H1 (cell line): Measurements from ENCODE around the gene CS. TPM values are rescaled to one million over a fixed set of nuclear protein-coding genes. Genes with fewer than 3 reads are reported as not detected.

ENCODE experiments used
- CTCF ChIA-PET: fragments of 300-600 bp; sonication (Branson Sonifier 250); formaldehyde crosslinking; loops from one replicate; lab custom pipeline; 2021; ENCODE audit not compliant: partially characterized antibody; lab: Charles Lee
- POLR2A ChIA-PET: fragments of 300-600 bp; sonication (Branson Sonifier 250); formaldehyde crosslinking; loops from one replicate; lab custom pipeline; 2021; ENCODE audit warnings: inconsistent platforms; ENCODE audit not compliant: partially characterized antibody; lab: Charles Lee
- DNase-seq, 2 experiments: peaks; one replicate each; pipeline versions ENCODE4 v3.0.0 to v3.0.0-alpha.2; 2010 to 2022; ENCODE audit warnings: low spot score in 2 of 2, low read depth in 1 of 2, mixed read lengths in 1 of 2
- FAIRE-seq: peaks from 2 replicates; lab custom pipeline; 2011; peaks lifted over from hg19 to GRCh38; lab: Jason Lieb, UNC
- H2AFZ ChIP-seq: 2 replicates; pipeline ENCODE4 v1.8.1; 2012; ENCODE audit warnings: low read length, inconsistent platforms
- H2AK5ac ChIP-seq: 2 replicates; pipeline ENCODE4 v1.6.1; 2013; ENCODE audit warnings: low read depth, low read length
- H2BK120ac ChIP-seq: replicated peaks from 2 replicates; pipeline ENCODE3; 2013; ENCODE audit warnings: low read depth, low read length, inconsistent platforms
- H2BK12ac ChIP-seq: 2 replicates; pipeline ENCODE4 v1.6.1; 2013; ENCODE audit warnings: low read depth, low read length
- H2BK15ac ChIP-seq: 2 replicates; pipeline ENCODE4 v1.6.1; 2013; ENCODE audit warnings: low read length
- H2BK20ac ChIP-seq: 2 replicates; pipeline ENCODE4 v1.6.1; 2013; ENCODE audit warnings: low read length
- H2BK5ac ChIP-seq: 2 replicates; pipeline ENCODE4 v1.6.1; 2013; ENCODE audit warnings: low read depth, low read length
- H3K14ac ChIP-seq: 2 replicates; pipeline ENCODE4 v1.6.1; 2013; ENCODE audit warnings: inconsistent platforms; ENCODE audit not compliant: insufficient read length
- H3K18ac ChIP-seq: 2 replicates; pipeline ENCODE4 v1.6.1; 2013; ENCODE audit warnings: low read length; ENCODE audit errors: extremely low read depth
- H3K23ac ChIP-seq: 2 replicates; pipeline ENCODE4 v1.6.1; 2013; ENCODE audit warnings: inconsistent platforms; ENCODE audit not compliant: insufficient read length
- H3K23me2 ChIP-seq: 2 replicates; pipeline ENCODE4 v1.6.1; 2013; ENCODE audit warnings: low read depth, low read length
- H3K27ac ChIP-seq: 2 replicates; pipeline ENCODE4 v1.6.1; 2011; ENCODE audit warnings: low read depth, low read length, inconsistent platforms
- H3K27me3 ChIP-seq, 4 experiments: replicated peaks in 1 of 4; 1 replicate in 1 of 4; 2 replicates in 3 of 4; pipeline versions ENCODE4 v1.6.1 to v1.8.1; 2011 to 2013; ENCODE audit warnings: low read length in 3 of 4, mild to moderate bottlenecking in 3 of 4, inconsistent platforms in 2 of 4, mixed read lengths in 2 of 4, moderate library complexity in 1 of 4; ENCODE audit not compliant: control insufficient read depth in 3 of 4, insufficient read depth in 3 of 4; ENCODE audit errors: extremely low read depth in 1 of 4
- H3K36me3 ChIP-seq, 4 experiments: 2 replicates each; pipeline versions ENCODE4 v1.6.1 to v1.8.1; 2011 to 2013; ENCODE audit warnings: mild to moderate bottlenecking in 4 of 4, low read length in 3 of 4, moderate library complexity in 2 of 4, control low read depth in 1 of 4, inconsistent platforms in 1 of 4; ENCODE audit not compliant: insufficient read depth in 4 of 4, control insufficient read depth in 2 of 4
- H3K4ac ChIP-seq: replicated peaks from 2 replicates; pipeline ENCODE3; 2013; ENCODE audit warnings: low read length, low read depth, mixed read lengths, inconsistent platforms; ENCODE audit not compliant: insufficient read length
- H3K4me1 ChIP-seq, 4 experiments: replicated peaks in 1 of 4; 1 replicate in 1 of 4; 2 replicates in 3 of 4; pipeline versions ENCODE4 v1.6.1 to v1.8.1; 2011 to 2013; ENCODE audit warnings: low read length in 3 of 4, inconsistent platforms in 2 of 4, mixed read lengths in 1 of 4; ENCODE audit not compliant: insufficient read depth in 4 of 4, control insufficient read depth in 3 of 4
- H3K4me2 ChIP-seq, 2 experiments: 2 replicates each; pipeline versions ENCODE4 v1.6.1 to v1.8.1; 2011 to 2013; ENCODE audit warnings: low read depth in 2 of 2, low read length in 2 of 2, control low read depth in 1 of 2, inconsistent platforms in 1 of 2, mild to moderate bottlenecking in 1 of 2; ENCODE audit not compliant: insufficient read depth in 1 of 2
- H3K4me3 ChIP-seq, 4 experiments: fragments of 200-600, 300-600 bp in 1 of 4; sonication (generic), shearing (Covaris generic), sonication (Bioruptor Twin) in 1 of 4; 2 replicates each; pipeline versions ENCODE4 v1.5.1 to v1.8.1; 2011 to 2016; ENCODE audit warnings: low read length in 4 of 4, low read depth in 3 of 4, control low read depth in 2 of 4, inconsistent platforms in 2 of 4, mild to moderate bottlenecking in 2 of 4, mixed read lengths in 1 of 4, moderate library complexity in 1 of 4; ENCODE audit not compliant: insufficient read depth in 2 of 4; ENCODE audit errors: extremely low read depth in 1 of 4
- H3K56ac ChIP-seq: replicated peaks from 2 replicates; pipeline ENCODE3; 2013; ENCODE audit warnings: low read depth, mild to moderate bottlenecking, mixed read lengths, low read length, inconsistent platforms; ENCODE audit not compliant: insufficient read length
- H3K79me1 ChIP-seq: 2 replicates; pipeline ENCODE4 v1.6.1; 2013; ENCODE audit warnings: low read depth, low read length, control low read depth
- H3K79me2 ChIP-seq, 2 experiments: 2 replicates each; pipeline versions ENCODE4 v1.6.1 to v1.8.1; 2012 to 2013; ENCODE audit warnings: low read length in 2 of 2, mild to moderate bottlenecking in 2 of 2, inconsistent platforms in 1 of 2; ENCODE audit not compliant: insufficient read depth in 2 of 2, control insufficient read depth in 1 of 2
- H3K9ac ChIP-seq, 4 experiments: replicated peaks in 1 of 4; 1 replicate in 1 of 4; 2 replicates in 3 of 4; pipeline versions ENCODE4 v1.6.1 to v1.8.1; 2011 to 2013; ENCODE audit warnings: low read depth in 3 of 4, low read length in 3 of 4, control low read depth in 2 of 4, mild to moderate bottlenecking in 2 of 4, moderate library complexity in 2 of 4, inconsistent platforms in 1 of 4; ENCODE audit errors: extremely low read depth in 1 of 4
- H3K9me3 ChIP-seq, 2 experiments: 2 replicates each; pipeline versions ENCODE4 v1.6.1 to v1.8.1; 2012 to 2013; ENCODE audit warnings: mild to moderate bottlenecking in 2 of 2, moderate library complexity in 2 of 2, control low read depth in 1 of 2, inconsistent platforms in 1 of 2, low read depth in 1 of 2, low read length in 1 of 2, mixed read lengths in 1 of 2; ENCODE audit not compliant: insufficient read depth in 2 of 2
- H4K20me1 ChIP-seq, 2 experiments: replicated peaks in 1 of 2; 2 replicates each; pipeline versions ENCODE3 to v1.8.1; 2011 to 2013; ENCODE audit warnings: inconsistent platforms in 2 of 2, low read length in 2 of 2, mild to moderate bottlenecking in 1 of 2; ENCODE audit not compliant: insufficient read depth in 2 of 2, control insufficient read depth in 1 of 2
- H4K5ac ChIP-seq: 2 replicates; pipeline ENCODE4 v1.6.1; 2013; ENCODE audit warnings: low read length, low read depth, mixed read lengths, inconsistent platforms; ENCODE audit not compliant: insufficient read length
- H4K8ac ChIP-seq: 2 replicates; pipeline ENCODE4 v1.8.0; 2013; ENCODE audit warnings: mild to moderate bottlenecking, moderate library complexity, low read length, inconsistent platforms; ENCODE audit not compliant: insufficient read depth; ENCODE audit errors: extremely low read depth
- H4K91ac ChIP-seq: replicated peaks from 2 replicates; pipeline ENCODE3; 2013; ENCODE audit warnings: low read length, mixed read lengths, inconsistent platforms; ENCODE audit not compliant: insufficient read length
- CEBPB ChIP-seq: IDR thresholded peaks from 2 replicates; pipeline ENCODE4 v1.6.1; 2012; ENCODE audit warnings: low read depth, low read length
- EGR1 ChIP-seq: IDR thresholded peaks from 2 replicates; pipeline ENCODE4 v1.6.1; 2011; ENCODE audit warnings: low read depth, low read length, borderline replicate concordance
- EP300 ChIP-seq, 2 experiments: IDR thresholded peaks; 1 replicate in 1 of 2; 2 replicates in 1 of 2; pipeline ENCODE4 v1.6.1; 2011 to 2012; ENCODE audit warnings: low read depth in 2 of 2, low read length in 2 of 2, mild to moderate bottlenecking in 2 of 2, borderline replicate concordance in 1 of 2, inconsistent platforms in 1 of 2, moderate library complexity in 1 of 2
- EZH2 ChIP-seq: fragments of 200-600 bp; sonication (generic); IDR thresholded peaks from 2 replicates; pipeline ENCODE4 v1.7.1; 2012; ENCODE audit warnings: low read depth, mild to moderate bottlenecking, moderate library complexity, low read length, inconsistent platforms; ENCODE audit not compliant: severe bottlenecking
- GABPA ChIP-seq: IDR thresholded peaks from 2 replicates; pipeline ENCODE4 v1.6.1; 2011; ENCODE audit warnings: mild to moderate bottlenecking, low read length, moderate library complexity, borderline replicate concordance; ENCODE audit not compliant: insufficient read depth
- KDM5A ChIP-seq: fragments of 200-600 bp; IDR thresholded peaks from 2 replicates; pipeline ENCODE4 v1.7.1; 2012; ENCODE audit warnings: mild to moderate bottlenecking, low read length, inconsistent platforms, mixed read lengths
- SAP30 ChIP-seq: fragments of 300-600 bp; sonication (generic); IDR thresholded peaks from 2 replicates; pipeline ENCODE4 v1.7.1; 2012; ENCODE audit warnings: low read length, moderate library complexity, mild to moderate bottlenecking, inconsistent platforms; ENCODE audit not compliant: insufficient read depth, insufficient replicate concordance
- SIX5 ChIP-seq: IDR thresholded peaks from 2 replicates; pipeline ENCODE4 v1.6.1; 2011; ENCODE audit warnings: mild to moderate bottlenecking, low read depth, low read length
- SRF ChIP-seq: IDR thresholded peaks from 2 replicates; pipeline ENCODE4 v1.6.1; 2011; ENCODE audit warnings: mild to moderate bottlenecking, low read depth, low read length, moderate library complexity
- SUZ12 ChIP-seq: fragments of 200-600 bp; sonication (generic); IDR thresholded peaks from 2 replicates; pipeline ENCODE4 v1.6.1; 2012; ENCODE audit warnings: mild to moderate bottlenecking, inconsistent platforms, low read length, moderate library complexity, mixed read lengths
- TCF12 ChIP-seq: IDR thresholded peaks from 2 replicates; pipeline ENCODE4 v1.6.1; 2011; ENCODE audit warnings: low read depth, mild to moderate bottlenecking, low read length
- YY1 ChIP-seq: IDR thresholded peaks from 2 replicates; pipeline ENCODE4 v1.6.1; 2011; ENCODE audit warnings: low read depth, mild to moderate bottlenecking, low read length
- WGBS, 2 experiments: shearing (Covaris generic) in 1 of 2; methylation state at CpG; one replicate each; pipeline versions ENCODE4 v1.1.6 to v1.1.7; 2013 to 2015; ENCODE audit warnings: low lambda C conversion rate in 2 of 2, mixed read lengths in 2 of 2, inconsistent platforms in 1 of 2, low coverage in 1 of 2, missing lambda C conversion rate in 1 of 2; ENCODE audit not compliant: insufficient replicate concordance in 2 of 2, insufficient coverage in 1 of 2, insufficient read length in 1 of 2; ENCODE audit errors: extremely low coverage in 1 of 2, missing lambda C conversion rate in 1 of 2; 5-methylcytosine and 5-hydroxymethylcytosine counted together
- polyA plus RNA-seq, 7 experiments: library from polyadenylated mRNA; depleted of rRNA in 3 of 7; stranded (reverse) in 5 of 7; unstranded in 2 of 7; fragments of >200 nt in 5 of 7; fragments of 200-250 nt in 2 of 7; gene quantifications; 1 replicate in 5 of 7; 2 replicates in 1 of 7; 4 replicates in 1 of 7; pipeline versions ENCODE4 v1.2.1 to v1.2.3, GENCODE V29; 2011 to 2013; ENCODE audit warnings: missing spikeins in 2 of 7, mixed read lengths in 2 of 7
- total RNA-seq: library from RNA; stranded (reverse); fragmentation: NEBNext Ultra II Directional; extraction: Animal tissue kit (Norgen Biotek cat#: 25700); gene quantifications from 2 replicates; pipeline ENCODE4 v1.2.1, GENCODE V29; 2021
- TF ChIP-seq, protein P1 (sequence below): IDR thresholded peaks from 2 replicates; pipeline ENCODE4 v1.6.1; 2011; ENCODE audit warnings: low read length, improper control_type of control experiment

The CS gene
- total and polyA plus RNA-seq, 2 of the 8 experiments (the other 6 are each of a cell fraction or from before 2014, with no cell fraction given), result 96.6 to 238 TPM

- Histone ChIP-seq H4K20me1 (peaks cover 0 to 7% of the 10 kb centered on the region in 2 experiments), H2BK5ac (no peak overlapping the region), H4K8ac (no peak overlapping the region), H3K4me2 (no peak overlapping the region), H3K9me3 (no peaks in the 10 kb centered on the region), H3K36me3 (peaks cover 2 to 16% (median 4%) of the 10 kb centered on the region in 4 experiments; a peak in 6 of 8 replicates), H3K56ac (no peak overlapping the region), H2BK20ac (no peak overlapping the region), H3K9ac (no peak overlapping the region), H3K79me2 (peaks cover 12 to 58% of the 10 kb centered on the region in 2 experiments), H3K18ac (no peak overlapping the region), H2BK120ac (no peak overlapping the region), H4K5ac (no peak overlapping the region), H4K91ac (no peak overlapping the region), H3K27ac (no peak overlapping the region), H3K14ac (no peak overlapping the region), H3K4ac (no peak overlapping the region), H3K23ac (no peak overlapping the region), H3K79me1 (no peaks in the 10 kb centered on the region), H2AFZ (no peak overlapping the region), H3K4me1 (peaks cover 0 to 9% (median 2%) of the 10 kb centered on the region in 4 experiments; a peak in 4 of 7 replicates), H2BK15ac (no peak overlapping the region), H2AK5ac (no peak overlapping the region), H2BK12ac (no peak overlapping the region), H3K23me2 (peaks cover 3% of the 10 kb centered on the region; the same call in 1 of the 2 replicates), H3K27me3 (no peaks in the 10 kb centered on the region), H3K4me3 (no peak overlapping the region)
- 95% methylated on average over 5 of the region's 5 CpGs; no CpG with 5 or more reads in 1 of the 2 experiments for WGBS, 2 experiments
- no peak for DNase-seq
- no peak for FAIRE-seq
- POLR2A ChIA-PET, result no interaction called here
- CTCF ChIA-PET, result interaction anchor here (0.6 kb wide), 1 partner anchor 123 kb away, joined by 3 read pairs; no protein-coding TSS in a partner anchor
- no peak for TF ChIP-seq GABPA
- no peak for TF ChIP-seq EGR1
- TF ChIP-seq SAP30, result no peak
- TF ChIP-seq TCF12, result no peak
- no peak for TF ChIP-seq SIX5
- TF ChIP-seq, protein P1, sequence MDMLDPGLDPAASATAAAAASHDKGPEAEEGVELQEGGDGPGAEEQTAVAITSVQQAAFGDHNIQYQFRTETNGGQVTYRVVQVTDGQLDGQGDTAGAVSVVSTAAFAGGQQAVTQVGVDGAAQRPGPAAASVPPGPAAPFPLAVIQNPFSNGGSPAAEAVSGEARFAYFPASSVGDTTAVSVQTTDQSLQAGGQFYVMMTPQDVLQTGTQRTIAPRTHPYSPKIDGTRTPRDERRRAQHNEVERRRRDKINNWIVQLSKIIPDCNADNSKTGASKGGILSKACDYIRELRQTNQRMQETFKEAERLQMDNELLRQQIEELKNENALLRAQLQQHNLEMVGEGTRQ, result no peak
- no peak for TF ChIP-seq YY1
- no peak for TF ChIP-seq SUZ12
- no peak for TF ChIP-seq SRF
- TF ChIP-seq CEBPB, result no peak
- TF ChIP-seq KDM5A, result no peak
- TF ChIP-seq EZH2, result no peak
- TF ChIP-seq EP300 (IDR thresholded peaks at IDR 0.05; ENCODE audit: borderline replicate concordance in 1 of 2, low read depth in 2 of 2, low read length in 2 of 2), result no peak
Measured at GRCh38 chr12:56296295-56296694, 3.8 kb downstream of the CS start.
